ENCODE data around the gene LPAR6. TPM values are rescaled to one million over a fixed set of nuclear protein-coding genes. Genes with fewer than 3 reads are reported as not detected.

The LPAR6 gene
- total RNA-seq, 4 donors from 2014 or later = 2.2 to 34.6 (median 15.9) TPM

DNA sequence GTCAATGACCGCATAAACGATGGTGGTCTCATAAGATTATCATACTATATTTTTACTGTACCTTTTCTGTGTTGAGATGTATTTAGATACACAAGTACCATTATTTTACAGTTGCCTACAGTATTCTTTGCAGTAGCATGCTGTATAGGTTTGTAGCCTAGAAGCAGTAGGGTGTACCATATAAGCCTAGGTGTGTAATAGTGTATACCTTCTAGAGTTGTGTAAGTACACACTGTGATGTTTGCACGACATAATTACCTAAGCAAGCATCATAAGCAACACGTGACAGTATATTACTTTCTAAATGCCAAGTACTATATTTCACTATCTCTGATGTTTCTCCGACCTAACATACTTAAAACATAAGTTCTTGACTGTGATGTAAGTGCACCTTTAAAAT is 2.7 kb downstream of the LPAR6 start:
- peak; percentile 14 to 48 (median 25) for TF ChIP-seq POLR2AphosphoS5 (IDR thresholded peaks at IDR 0.05)
- TF ChIP-seq EP300 (IDR thresholded peaks at IDR 0.05; ENCODE audit: low read depth) = no peak
- TF ChIP-seq POLR2A (IDR thresholded peaks at IDR 0.05) = no peak
- no peak for TF ChIP-seq CTCF (IDR thresholded peaks at IDR 0.05)
- Histone ChIP-seq H3K4me3 (peak overlapping the region in 3 of 4 donors; percentile 0 to 54 (median 33)), H3K36me3 (no peaks in the 10 kb centered on the region), H3K27ac (peak overlapping the region; percentile 73 to 90 (median 82)), H3K4me1 (peaks cover 0 to 18% (median 5%) of the 10 kb centered on the region in 4 donors), H3K9me3 (no peaks in the 10 kb centered on the region), H3K27me3 (no peaks in the 10 kb centered on the region)
- WGBS, 2 donors (ENCODE audit: low coverage in 1 of 2) = 48 to 58% methylated on average over 5 of the region's 5 CpGs
- no peak for DNase-seq
- in situ Hi-C loops (cut with MboI; ENCODE audit: low pct_ligation_motif_present in 1 of 4, low pct_unique_long_range_greater_than_20kb in 1 of 4, low sequenced_read_pairs in 3 of 4) (no loop called here), intact Hi-C loops (cut with DNase I; ENCODE audit: low total_unique reads) (no loop called here)

DNA sequence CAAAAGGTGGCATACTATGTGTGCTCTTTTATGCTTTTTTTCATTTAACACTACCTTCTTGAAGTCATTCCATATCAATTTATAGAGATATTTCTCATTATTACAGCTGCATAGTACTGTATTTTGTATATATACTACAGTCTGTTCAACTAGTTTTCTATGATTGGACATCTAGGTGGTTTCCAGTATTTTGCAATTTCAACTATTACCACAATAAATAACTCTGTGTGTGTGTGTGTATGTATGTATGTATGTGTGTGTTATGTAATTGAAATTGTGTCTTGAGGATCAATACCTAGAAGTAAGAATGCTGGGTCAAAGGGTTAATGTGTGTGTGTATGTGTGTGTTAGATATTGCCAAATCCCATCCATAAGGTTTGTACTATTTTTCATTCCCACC is 7.0 kb downstream of the LPAR6 start:
- Histone ChIP-seq H3K36me3 (no peaks in the 10 kb centered on the region), H3K27ac (no peak overlapping the region), H3K27me3 (no peaks in the 10 kb centered on the region), H3K4me3 (no peak overlapping the region), H3K9me3 (no peaks in the 10 kb centered on the region), H3K4me1 (peaks cover 4 to 36% (median 8%) of the 10 kb centered on the region in 4 donors)
- intact Hi-C loops (cut with DNase I; ENCODE audit: low total_unique reads) (no loop called here), in situ Hi-C loops (cut with MboI; ENCODE audit: low pct_ligation_motif_present in 1 of 4, low pct_unique_long_range_greater_than_20kb in 1 of 4, low sequenced_read_pairs in 3 of 4) (no loop called here)
- no peak for TF ChIP-seq POLR2A (IDR thresholded peaks at IDR 0.05)
- TF ChIP-seq CTCF (IDR thresholded peaks at IDR 0.05) = no peak
- no peak for TF ChIP-seq EP300 (IDR thresholded peaks at IDR 0.05; ENCODE audit: low read depth)
- TF ChIP-seq POLR2AphosphoS5 (IDR thresholded peaks at IDR 0.05) = no peak
- DNase-seq = no peak

DNA sequence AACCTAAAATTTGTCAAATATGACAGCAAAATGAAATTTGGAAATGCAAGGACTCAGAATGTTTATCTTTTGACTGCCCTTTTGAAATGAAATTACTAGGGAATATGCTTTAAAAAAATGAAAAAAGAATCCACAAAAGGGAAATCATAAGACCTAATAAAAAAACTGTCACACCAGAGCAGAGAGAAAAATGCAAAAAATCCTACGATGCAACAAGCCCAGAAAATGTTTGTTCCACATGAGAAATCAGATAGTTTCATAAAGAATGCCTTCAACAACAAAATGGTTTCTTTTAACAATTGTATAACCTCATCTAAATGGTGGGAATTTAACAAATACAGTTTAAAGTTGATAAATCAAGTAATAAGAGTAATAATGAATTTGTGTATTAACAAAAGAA is 8.0 kb downstream of the LPAR6 start:
- 78 to 83% methylated on average over 1 of the region's 1 CpG for WGBS, 2 donors (ENCODE audit: low coverage in 1 of 2)
- in situ Hi-C loops (cut with MboI; ENCODE audit: low pct_ligation_motif_present in 1 of 4, low pct_unique_long_range_greater_than_20kb in 1 of 4, low sequenced_read_pairs in 3 of 4) = no loop called here
- Histone ChIP-seq H3K4me1 (peaks cover 10 to 39% (median 15%) of the 10 kb centered on the region in 4 donors), H3K36me3 (no peaks in the 10 kb centered on the region), H3K27me3 (no peaks in the 10 kb centered on the region), H3K4me3 (no peak overlapping the region), H3K27ac (peak overlapping the region; percentile 57 to 65 (median 62)), H3K9me3 (no peaks in the 10 kb centered on the region)
- TF ChIP-seq POLR2AphosphoS5 (IDR thresholded peaks at IDR 0.05) = no peak
- TF ChIP-seq POLR2A (IDR thresholded peaks at IDR 0.05) = no peak
- TF ChIP-seq EP300 (IDR thresholded peaks at IDR 0.05; ENCODE audit: low read depth) = no peak
- no peak for TF ChIP-seq CTCF (IDR thresholded peaks at IDR 0.05)
- DNase-seq = no peak
- intact Hi-C loops (cut with DNase I; ENCODE audit: low total_unique reads) = no loop called here

- intact Hi-C loops (cut with DNase I; ENCODE audit: low total_unique reads) (no loop called here), in situ Hi-C loops (cut with MboI; ENCODE audit: low pct_ligation_motif_present in 1 of 4, low pct_unique_long_range_greater_than_20kb in 1 of 4, low sequenced_read_pairs in 3 of 4) (no loop called here)
- Histone ChIP-seq H3K4me1 (peaks cover 10 to 44% (median 18%) of the 10 kb centered on the region in 4 donors), H3K36me3 (no peaks in the 10 kb centered on the region), H3K27me3 (no peaks in the 10 kb centered on the region), H3K27ac (peak overlapping the region; percentile 57 to 65 (median 62)), H3K9me3 (no peaks in the 10 kb centered on the region), H3K4me3 (no peak overlapping the region)
- DNase-seq = no peak
- no peak for TF ChIP-seq POLR2A (IDR thresholded peaks at IDR 0.05)
- no peak for TF ChIP-seq CTCF (IDR thresholded peaks at IDR 0.05)
- no peak for TF ChIP-seq EP300 (IDR thresholded peaks at IDR 0.05; ENCODE audit: low read depth)
- no peak for TF ChIP-seq POLR2AphosphoS5 (IDR thresholded peaks at IDR 0.05)
- WGBS, 2 donors (ENCODE audit: low coverage in 1 of 2) = 81 to 84% methylated on average over 3 to 8 of the region's 8 CpGs
Measured at GRCh38 chr13:48403913-48404312, 9.0 kb downstream of the LPAR6 start.

Measured in transverse colon (tissue), 4 donors.